ENCODE results near the gene KDM4B.

KDM4B gene

DNA sequence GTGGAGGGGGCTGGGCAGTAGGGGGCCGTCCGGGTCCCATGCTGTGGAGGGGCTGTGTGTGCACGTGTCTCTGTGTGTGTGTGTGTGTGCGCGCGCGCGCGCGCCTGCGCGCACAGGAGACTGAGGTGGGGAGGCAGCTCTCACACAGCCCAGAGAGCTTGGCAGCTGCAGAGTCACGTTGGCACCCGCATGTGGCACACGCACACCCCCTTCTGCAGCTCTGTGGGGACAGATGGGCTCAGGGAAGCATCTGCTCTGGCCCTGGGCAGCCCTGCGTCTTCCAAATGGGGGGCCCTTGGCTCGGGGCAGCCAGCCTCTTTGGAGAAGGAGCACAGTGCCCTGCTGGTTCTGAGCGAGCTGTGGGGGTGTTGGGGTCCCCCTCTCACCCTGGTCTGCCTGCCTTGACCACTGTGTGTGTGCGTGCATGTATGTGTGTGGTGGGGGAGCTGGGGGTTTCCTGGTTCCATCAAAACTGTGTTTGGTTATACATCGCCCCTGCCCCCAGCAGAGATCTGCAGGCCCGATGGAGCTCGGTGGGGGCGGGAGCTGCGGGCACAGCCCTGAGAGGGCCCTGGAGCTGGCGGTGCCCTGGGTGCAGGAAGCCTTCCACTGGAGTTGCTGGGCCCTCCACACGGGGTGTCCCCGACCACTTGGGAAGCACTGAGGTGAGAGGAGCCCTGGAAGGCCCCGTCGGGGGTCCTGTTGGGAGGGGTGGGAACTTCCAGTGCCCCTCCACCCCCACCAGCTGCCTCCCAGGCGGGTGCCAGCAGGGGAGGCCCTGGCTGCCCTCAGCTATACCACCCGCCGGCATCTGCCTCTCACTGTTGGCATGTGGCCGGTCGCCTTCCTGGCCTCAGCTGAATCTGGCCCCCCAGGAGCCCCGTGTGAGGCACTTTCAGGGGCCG lies 67.1 kb downstream of the KDM4B start:
- DNase-seq (ENCODE audit: low read depth), result no peak
- no peak overlapping the region for H3K4me3 ChIP-seq (ENCODE audit: low read depth, low read length)
- TF ChIP-seq, protein P1, sequence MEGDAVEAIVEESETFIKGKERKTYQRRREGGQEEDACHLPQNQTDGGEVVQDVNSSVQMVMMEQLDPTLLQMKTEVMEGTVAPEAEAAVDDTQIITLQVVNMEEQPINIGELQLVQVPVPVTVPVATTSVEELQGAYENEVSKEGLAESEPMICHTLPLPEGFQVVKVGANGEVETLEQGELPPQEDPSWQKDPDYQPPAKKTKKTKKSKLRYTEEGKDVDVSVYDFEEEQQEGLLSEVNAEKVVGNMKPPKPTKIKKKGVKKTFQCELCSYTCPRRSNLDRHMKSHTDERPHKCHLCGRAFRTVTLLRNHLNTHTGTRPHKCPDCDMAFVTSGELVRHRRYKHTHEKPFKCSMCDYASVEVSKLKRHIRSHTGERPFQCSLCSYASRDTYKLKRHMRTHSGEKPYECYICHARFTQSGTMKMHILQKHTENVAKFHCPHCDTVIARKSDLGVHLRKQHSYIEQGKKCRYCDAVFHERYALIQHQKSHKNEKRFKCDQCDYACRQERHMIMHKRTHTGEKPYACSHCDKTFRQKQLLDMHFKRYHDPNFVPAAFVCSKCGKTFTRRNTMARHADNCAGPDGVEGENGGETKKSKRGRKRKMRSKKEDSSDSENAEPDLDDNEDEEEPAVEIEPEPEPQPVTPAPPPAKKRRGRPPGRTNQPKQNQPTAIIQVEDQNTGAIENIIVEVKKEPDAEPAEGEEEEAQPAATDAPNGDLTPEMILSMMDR (conservative IDR thresholded peaks at IDR 0.05; ENCODE audit: low read depth, low read length), result no peak

DNA sequence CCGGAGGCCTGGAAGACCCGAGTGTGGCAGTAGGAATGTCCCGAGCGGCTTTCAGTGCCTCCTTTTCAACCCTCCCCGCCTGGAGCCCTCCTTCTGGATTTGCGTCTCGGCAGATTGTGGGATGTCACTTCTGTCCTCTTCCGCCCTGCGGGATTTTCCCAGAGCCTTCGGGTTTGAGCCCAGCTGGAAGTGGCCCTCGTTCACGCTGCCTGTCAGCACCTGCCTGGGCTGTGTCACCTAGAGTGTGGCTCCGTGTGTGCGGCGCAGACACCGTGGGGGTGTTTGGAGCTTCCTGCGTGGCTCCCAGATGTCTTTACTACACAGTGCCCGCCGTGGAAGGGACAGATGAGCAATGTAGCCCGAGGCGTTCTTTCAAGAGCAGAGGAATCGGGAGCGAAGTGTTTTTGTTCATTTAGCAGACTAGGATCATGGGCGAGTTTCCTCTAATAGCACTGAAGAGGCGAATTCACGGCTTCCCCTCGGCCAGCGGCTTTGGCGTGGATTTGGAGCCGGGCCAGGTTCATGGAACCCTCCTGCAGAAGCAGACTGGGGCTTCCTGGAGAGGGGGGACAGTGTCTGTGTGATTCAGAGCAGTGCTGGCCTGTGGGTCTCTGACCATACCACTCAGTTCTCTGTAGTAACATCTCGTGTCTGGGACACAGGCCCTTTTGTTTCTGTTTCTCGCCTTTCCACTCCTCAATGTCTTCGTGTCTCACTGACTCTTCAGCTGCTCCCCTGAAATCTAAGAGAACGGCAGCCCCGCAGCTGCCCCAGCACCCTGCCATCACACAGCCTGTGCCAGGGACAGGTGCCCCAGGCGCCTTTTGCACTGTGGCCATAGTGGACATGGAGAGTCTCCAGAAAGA lies 68.0 kb downstream of the KDM4B start:
- DNase-seq (ENCODE audit: low read depth), result peak; percentile 72
- TF ChIP-seq, protein P1 (conservative IDR thresholded peaks at IDR 0.05; ENCODE audit: low read depth, low read length), result no peak
- H3K4me3 ChIP-seq (ENCODE audit: low read depth, low read length), result no peak overlapping the region

DNA sequence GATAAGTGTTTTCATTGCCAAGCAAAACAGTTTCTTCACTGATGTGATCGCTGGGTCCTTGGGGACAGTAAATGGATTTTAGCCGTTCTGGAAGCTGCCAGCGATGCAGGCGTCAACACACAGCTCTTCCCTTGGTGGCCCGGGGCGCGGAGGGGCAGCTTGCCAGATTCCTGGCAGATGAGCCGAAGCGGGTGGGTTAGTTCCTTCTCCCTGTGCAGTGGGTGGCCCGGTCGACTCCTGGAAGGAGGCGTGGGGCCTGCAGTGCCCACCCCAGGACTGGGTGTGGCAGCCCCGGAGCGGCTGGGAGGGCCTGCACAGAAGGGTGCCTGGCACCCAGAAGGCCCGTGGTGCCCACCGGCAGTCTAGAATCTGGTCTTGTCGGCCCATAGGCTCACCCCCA lies 69.0 kb downstream of the KDM4B start:
- no peak overlapping the region for H3K4me3 ChIP-seq (ENCODE audit: low read depth, low read length)
- TF ChIP-seq, protein P1 (conservative IDR thresholded peaks at IDR 0.05; ENCODE audit: low read depth, low read length), result no peak
- DNase-seq (ENCODE audit: low read depth), result no peak

DNA sequence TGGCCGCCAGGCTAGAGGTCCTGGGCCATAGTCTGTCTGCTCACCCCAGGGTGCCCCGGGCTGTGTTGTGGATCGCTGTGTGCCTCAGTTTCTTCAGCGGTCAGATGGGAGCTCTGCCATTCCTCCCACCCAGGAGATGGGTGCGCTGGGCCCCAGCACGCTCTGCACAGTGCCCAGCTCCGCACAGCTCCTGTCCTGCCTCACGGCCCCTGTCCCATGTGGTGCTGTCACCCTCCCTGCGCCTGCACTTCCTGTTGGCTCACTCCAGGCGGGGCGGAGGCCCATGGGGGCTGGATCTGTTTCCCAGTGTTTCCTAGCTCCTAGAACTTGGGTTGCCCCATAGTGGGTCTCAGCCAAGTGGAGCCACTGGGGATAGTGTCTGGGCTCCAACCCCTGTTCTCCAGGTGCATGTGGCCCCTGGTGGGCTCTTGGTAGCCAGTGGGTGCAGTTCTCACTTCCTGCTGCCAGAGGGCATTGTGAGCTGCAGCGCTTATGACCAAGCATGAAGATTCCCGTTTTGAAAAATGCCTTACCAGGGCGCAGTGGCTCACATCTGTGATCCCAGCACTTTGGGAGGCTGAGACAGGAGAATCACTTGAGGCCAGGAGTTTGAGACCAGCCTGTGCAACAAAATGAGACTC lies 69.8 kb downstream of the KDM4B start:
- H3K4me3 ChIP-seq (ENCODE audit: low read depth, low read length), result no peak overlapping the region
- peak; percentile 55 for DNase-seq (ENCODE audit: low read depth)
- TF ChIP-seq, protein P1 (conservative IDR thresholded peaks at IDR 0.05; ENCODE audit: low read depth, low read length), result peak; percentile 71

DNA sequence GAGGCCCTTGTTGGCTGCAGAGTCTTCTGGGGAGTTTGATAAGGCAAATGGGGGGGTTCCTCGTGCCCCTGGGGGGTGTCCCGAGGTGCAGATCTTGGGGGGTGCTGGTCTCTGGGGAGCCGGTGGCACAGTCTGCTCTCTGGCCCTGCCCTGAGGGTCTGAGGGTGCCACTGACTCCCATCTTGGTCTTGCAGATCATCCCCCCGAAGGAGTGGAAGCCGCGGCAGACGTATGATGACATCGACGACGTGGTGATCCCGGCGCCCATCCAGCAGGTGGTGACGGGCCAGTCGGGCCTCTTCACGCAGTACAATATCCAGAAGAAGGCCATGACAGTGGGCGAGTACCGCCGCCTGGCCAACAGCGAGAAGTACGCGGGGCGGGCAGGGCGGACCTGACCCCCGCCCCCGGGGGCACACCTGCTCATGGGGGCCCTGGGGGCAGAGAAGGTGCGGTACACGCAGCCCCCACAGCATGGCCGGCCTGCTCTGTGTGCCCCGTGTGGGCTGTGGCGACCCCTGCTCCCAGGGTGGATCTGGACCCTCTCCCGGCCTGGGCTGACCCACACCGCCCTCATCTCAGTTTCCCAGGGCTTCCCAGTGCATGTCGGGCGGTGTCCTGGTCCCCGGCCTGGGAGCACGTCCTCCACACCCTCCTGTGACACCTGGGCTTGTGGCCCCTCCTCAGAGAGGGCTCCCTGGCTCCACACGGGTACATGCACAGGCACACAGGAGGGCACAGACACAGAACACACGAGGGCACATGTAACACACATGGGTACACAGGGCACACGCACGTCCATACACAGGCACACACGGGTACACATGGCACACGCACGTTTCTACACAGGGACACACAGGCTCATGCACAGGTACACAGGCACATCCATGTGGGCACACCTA lies 71.0 kb downstream of the KDM4B start:
- no peak for DNase-seq (ENCODE audit: low read depth)
- H3K4me3 ChIP-seq (ENCODE audit: low read depth, low read length), result no peak overlapping the region
- TF ChIP-seq, protein P1 (conservative IDR thresholded peaks at IDR 0.05; ENCODE audit: low read depth, low read length), result no peak

Measured in choroid plexus epithelial cell (primary cell).